Measurements from ENCODE around the gene MTG2. TPM values are rescaled to one million over a fixed set of nuclear protein-coding genes. Genes with fewer than 3 reads are reported as not detected.
A peak's percentile ranks its signal among the peaks of the same experiment; 100 is the strongest.

MTG2 gene
- total and polyA plus RNA-seq, 2 of the 13 experiments (the other 11 are each of a cell fraction or from before 2014, with no cell fraction given) = 20.4 to 37.8 TPM

- TF ChIP-seq ZNF318 (CRISPR knock-in tag; IDR thresholded peaks at IDR 0.05) (0 out of 2 replicates have a peak, but pooled peaks have one; percentile 75), FOXP4 (CRISPR knock-in tag; IDR thresholded peaks at IDR 0.05) (no peak), ZNF260 (CRISPR knock-in tag; IDR thresholded peaks at IDR 0.05; ENCODE audit: borderline replicate concordance, low read depth) (no peak), ZNF468 (CRISPR knock-in tag; IDR thresholded peaks at IDR 0.05) (no peak), MAF1 (CRISPR knock-in tag; IDR thresholded peaks at IDR 0.05; ENCODE audit: borderline replicate concordance) (0 out of 2 replicates have a peak, but pooled peaks have one; percentile 35), ZFY (CRISPR knock-in tag; IDR thresholded peaks at IDR 0.05) (peak; percentile 31; the same call in 1 of the 2 replicates), HOXA7 (CRISPR knock-in tag; IDR thresholded peaks at IDR 0.05) (no peak), TEAD3 (CRISPR knock-in tag; optimal IDR thresholded peaks at IDR 0.05; ENCODE audit: borderline replicate concordance) (peak; percentile 42), PCBP2 (optimal IDR thresholded peaks at IDR 0.05; ENCODE audit: low read depth, low read length, poor library complexity, severe bottlenecking) (no peak), MNT (IDR thresholded peaks at IDR 0.05) (no peak), ZNF232 (CRISPR knock-in tag; IDR thresholded peaks at IDR 0.05; ENCODE audit: borderline replicate concordance) (peak; percentile 56; the same call in 1 of the 2 replicates), SNAI1 (CRISPR knock-in tag; IDR thresholded peaks at IDR 0.05; ENCODE audit: borderline replicate concordance) (no peak), SMC3 (IDR thresholded peaks at IDR 0.05; ENCODE audit: low read length) (no peak), ZNF292 (CRISPR knock-in tag; IDR thresholded peaks at IDR 0.05; ENCODE audit: borderline replicate concordance, low read depth) (no peak), ZNF354B (CRISPR knock-in tag; IDR thresholded peaks at IDR 0.05) (no peak), NFE2L2 (IDR thresholded peaks at IDR 0.05; ENCODE audit: low read length) (no peak), SRSF1 (optimal IDR thresholded peaks at IDR 0.05; ENCODE audit: low read depth, low read length) (peak; percentile 29), ZSCAN31 (CRISPR knock-in tag; IDR thresholded peaks at IDR 0.05; ENCODE audit: low read depth) (no peak), POGZ (CRISPR knock-in tag; IDR thresholded peaks at IDR 0.05) (no peak; the same call in 1 of the 2 replicates)
Observed at GRCh38 chr20:62219992-62220665, 37.3 kb downstream of the MTG2 start, which contains the start of gene HRH3 (continued).

All from HepG2 (cell line).